HG02943 (cell line): ENCODE data around the gene CEP112.

Source experiments
- ATAC-seq: cut with Tn5 transposase; IDR thresholded peaks from one replicate; pipeline ENCODE4 v1.9.1; 2021; ENCODE audit warnings: mild to moderate bottlenecking, low read depth, moderate library complexity; ENCODE audit not compliant: unreplicated experiment

Gene CEP112

DNA sequence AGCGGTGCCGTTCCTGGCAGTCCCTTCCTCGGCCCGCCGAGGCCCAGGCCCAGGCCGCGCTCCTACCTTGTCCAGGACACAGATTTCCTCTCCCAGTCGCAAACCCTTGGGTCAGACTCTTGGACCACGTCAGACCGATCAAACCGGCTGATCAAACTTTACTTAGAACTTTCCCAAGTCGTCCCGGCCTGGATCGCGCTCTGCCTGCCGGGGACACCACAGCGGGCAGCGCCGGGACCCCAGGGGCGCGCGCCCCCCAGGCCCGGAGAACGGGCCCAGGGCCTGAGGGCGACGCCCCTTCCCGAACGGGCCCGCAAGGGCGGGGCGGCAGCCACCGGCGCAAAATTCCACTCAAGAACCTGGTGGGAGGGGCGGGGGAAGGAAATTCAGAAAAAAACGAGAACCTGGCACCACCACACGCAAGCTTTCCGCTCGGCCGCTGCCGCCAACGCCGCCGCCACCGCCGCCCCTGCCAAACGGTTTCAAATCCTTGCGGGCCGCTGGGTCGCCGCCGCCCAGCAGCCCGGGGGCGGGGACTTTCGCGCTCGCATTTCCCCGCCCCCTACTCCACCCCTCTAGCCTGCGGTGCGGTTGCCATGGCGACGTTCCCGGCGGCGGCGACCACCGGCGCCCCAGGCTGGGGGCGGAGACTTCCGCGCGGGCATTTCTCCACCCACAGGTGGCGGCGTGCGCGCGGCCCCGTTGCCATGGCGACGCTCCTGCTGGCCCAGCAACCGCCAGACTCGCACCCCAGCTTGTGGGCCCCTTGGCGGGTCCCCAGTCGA is at the start of gene CEP112:
Gene CEP112, minus strand, starts transcription at position 541 of the 785 bp plus-strand sequence.
- no peak for ATAC-seq

DNA sequence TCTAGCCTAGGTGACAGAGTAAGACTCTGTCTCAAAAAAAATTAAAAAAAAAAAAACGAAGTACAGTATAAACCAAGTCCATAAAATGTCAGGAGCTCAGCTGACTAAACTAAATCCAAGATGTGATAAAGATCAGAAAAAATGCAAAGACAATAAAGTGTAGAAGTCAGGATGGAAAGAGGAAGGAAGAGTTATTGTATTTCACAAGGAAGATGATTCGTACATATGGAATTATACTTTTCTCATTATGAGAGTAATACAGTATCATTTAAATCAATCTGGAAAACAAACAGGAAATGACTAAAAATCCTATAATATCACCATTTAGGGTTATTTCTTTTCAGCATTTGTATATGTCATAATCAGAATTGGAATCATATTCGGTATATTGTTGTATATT is 48.7 kb upstream of the CEP112 start:
- no peak for ATAC-seq

DNA sequence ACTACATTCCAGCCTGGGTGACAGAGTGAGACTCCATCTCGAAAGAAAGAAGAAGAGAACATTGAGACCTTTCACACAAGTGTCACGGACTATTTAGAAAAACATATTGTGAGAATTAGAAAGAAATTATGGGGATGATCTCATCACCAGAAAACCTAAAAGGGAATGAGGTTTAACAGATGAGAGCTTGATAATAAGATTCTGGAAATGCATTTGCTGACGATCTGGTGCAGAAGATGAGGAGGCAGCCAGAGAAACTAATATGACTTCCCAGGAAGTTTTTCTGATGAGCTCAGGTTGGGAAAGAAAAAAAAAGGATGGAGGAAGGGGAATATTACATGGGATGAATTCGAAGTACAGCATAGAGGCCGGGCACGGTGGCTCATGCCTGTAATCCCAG is 48.1 kb upstream of the CEP112 start:
- ATAC-seq, result no peak

DNA sequence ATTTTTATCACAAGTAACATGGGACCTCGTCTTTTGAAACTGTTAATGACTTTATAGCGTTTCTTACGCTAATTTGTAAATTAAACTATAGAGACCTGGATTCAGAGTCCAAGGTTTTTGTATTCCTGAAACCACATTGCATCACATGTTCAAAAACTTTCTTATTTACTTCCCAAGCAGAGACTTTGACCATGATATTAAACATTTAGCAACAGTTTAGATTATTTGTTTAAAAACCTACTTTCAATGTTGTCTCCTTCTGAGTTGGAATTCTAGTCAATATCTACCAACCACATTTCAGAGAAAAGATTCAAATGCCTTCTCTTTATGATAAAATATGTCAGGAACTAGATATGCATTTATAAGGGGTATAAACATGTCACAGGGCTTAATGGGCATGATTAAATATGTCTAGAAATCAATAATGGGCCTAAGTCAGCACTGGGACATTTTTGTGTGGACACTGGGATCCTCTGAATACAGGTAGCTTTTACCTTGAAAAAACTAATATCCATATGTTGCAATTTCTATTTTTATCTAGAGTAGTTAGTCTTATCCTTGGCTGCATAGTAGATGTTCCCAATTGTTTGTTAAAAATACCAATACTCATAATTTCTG is 43.6 kb upstream of the CEP112 start:
- no peak for ATAC-seq

DNA sequence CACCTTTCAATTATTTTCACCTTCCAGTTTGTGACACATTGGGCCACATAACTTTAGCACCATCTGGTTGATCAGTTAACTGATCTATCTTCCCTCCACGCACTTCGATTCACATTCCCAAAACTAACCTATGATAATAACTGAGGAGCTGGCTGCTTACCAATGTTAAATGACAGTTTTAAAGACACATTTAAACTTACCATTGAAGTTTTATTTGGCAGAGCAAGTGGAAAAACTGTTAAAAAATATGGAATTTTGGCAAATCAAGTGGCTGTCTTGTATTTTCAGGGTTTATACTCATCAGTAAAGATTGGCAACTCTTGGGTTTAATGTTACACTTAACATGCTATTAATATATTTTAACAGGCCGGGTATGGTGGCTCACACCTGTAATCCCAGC is 42.7 kb upstream of the CEP112 start:
- ATAC-seq, result no peak

DNA sequence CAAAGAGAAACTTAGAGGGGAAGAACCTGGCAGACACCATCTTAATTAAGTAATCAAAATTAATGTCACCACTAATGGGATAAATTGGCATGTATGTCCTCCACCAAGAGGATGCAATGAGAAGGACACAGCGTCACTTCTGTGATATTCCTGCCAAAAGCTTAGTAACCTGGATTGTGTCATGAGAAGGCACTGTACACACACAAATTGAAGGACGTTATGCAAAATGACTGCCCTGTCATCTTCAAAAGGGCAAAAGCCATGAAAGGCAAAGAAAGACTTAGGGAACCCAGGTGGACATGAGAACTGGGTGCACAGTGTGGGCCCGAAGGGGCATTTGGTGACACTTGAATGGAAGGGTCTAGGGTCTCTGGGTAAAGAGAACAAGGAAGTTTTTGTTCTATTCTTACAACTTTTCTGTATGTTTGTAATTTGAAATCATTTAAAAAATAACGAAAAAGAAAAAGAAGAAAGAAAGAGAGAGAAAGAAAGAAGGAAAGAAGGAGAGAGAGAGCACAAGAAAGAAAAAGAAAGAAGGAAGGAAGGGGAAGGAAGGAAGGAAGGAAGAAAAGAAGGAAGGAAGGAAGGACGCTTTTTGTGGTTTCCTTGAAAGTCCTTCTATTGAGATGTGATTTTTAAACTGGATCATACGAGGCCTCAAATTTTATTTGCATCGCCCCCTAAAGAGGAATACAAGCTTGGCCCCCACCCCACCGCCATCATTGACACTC is 41.3 kb upstream of the CEP112 start:
- no peak for ATAC-seq

DNA sequence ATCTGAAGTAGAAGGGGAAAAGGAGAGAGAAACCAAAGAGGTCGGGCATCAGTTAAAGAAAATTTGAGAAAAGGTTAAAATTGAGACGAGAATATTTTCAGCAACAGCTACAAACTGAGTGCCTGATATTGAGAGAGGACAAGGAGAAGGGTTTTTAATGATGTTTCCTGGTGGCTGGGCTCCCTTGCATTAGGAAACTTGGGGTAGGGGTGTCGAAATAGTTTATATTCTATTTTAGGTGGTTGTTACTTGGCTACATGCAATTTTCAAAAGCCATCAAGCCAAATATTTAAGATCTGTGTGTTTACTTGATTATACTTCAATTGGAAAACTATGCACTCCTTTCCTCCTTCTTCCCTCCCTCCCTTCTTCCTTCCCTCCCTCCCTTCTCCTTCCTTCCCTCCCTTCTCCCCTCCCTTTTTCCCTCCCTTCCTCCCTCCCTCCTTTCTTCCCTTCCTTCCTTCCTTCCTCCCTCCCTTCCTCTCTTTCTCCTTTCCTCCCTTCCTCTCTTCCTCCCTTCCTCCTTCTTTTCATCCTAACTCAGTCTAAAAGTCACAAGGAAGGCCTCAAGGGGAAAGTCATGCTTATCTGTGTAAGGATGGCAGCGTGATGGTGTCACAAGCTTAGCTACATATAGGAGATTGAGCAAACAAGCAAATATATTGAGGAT is 39.1 kb upstream of the CEP112 start:
- no peak for ATAC-seq

DNA sequence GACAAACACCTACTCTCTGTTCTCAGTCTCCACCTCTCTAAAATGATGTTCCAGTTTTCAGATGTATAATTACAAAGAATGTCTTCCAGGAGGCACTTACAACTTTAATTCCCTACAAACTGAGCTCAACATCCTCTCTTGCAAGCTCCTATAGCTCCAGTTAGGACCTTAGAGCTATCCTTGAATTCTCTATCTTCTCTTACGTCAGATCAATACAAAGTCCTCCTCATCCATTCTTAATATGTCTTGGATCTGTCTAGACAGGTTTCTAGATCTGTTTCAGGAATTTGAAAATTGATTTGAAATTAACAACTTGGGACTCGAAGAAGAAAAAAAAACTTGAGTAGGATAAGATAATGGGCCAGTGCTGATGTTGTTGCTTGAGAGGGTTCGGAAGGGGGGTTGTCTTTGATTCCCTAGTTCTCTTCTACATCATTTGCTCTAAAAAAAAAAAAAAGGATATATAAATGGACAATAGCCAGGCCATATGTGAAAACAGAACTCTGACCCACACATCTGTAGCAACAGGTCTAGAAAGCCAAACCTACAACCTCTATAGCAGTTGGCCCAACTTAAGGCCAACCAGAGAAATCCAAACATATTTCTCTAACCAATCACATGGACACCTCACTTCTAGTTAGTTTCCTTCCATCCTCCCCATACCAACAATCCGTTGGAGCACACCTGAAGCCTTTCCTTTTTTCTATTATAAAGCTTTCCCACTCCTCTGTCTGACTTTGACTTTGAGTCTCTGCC is 38.0 kb upstream of the CEP112 start:
- no peak for ATAC-seq

DNA sequence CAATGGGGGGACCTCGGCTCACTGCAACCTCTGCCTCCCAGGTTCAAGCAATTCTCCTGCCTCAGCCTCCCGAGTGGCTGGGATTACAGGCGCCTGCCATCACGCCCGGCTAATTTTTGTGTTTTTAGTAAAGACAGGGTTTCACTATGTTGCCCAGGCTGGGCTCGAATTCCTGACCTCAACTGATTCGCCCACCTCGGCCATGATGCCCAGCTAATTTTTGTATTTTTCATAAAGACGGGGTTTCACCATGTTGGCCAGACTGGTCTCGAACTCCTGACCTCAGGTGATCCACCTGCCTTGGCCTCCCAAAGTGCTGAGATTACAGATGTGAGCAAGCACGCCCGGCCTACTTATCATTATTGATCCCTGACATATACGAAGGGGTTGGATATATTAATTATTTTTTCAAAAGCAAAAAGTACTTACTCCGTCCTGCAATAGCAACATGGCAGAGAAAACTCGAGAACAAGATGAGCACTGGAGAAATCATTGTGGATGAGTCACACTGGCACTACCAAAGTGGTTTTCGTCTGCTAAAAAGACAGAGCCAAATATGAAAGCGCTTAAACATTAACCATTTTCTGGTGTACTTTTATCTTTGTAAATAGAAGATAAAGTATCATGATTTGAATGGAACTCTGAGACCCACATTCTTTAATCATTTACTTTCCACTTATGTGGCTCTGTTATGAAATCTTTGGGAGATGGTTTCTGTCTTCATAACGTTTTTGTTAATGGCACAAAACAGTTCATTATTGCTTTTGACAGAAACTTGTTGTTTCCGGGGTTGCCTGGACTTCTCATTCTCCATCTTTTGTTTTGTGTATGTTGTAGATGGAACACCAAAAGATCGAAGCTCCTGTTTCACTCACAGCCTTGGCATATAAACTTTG is 37.2 kb upstream of the CEP112 start, which contains the start of gene APOH:
Gene APOH, minus strand, starts transcription at position 529 of the 896 bp plus-strand sequence. Its CDS starts 36 bp downstream, at position 493.
- ATAC-seq, result no peak

DNA sequence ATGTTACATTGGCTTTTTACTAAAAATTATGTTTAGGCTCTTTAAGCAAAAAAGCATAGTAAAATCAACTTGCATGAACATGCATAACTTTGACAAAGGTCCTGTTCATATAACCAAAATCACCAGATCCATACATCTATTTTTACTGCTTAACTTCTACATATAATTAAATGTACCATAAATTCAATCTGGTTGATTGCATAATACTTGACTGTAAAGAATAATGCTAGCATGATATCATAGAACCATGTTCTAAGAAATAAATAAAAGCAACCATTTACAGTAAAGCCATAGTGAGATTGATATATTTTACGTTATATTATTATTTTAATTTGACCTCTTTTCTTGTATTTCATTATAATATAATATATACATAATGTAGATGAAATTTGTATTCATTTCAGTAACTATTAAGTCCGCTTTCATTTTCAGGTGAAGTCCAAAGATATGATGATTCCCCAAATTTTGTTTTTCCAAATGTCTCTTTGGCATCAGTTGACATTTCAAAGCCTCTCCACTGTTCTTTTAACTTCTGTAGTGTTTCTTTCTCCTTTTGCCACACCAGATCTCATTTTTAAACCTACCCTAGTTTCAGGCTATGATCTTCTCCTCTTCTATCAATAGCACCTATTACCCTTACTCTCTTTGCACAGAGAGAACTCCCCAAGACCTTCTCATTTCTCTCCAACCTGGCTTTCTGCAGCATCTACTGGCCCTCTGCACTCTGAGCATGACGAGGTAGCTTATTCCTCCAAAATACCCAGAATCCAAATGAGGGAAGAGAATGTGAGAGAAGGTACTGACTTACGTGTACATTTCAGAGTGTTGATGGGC is 35.5 kb upstream of the CEP112 start:
- ATAC-seq, result no peak

DNA sequence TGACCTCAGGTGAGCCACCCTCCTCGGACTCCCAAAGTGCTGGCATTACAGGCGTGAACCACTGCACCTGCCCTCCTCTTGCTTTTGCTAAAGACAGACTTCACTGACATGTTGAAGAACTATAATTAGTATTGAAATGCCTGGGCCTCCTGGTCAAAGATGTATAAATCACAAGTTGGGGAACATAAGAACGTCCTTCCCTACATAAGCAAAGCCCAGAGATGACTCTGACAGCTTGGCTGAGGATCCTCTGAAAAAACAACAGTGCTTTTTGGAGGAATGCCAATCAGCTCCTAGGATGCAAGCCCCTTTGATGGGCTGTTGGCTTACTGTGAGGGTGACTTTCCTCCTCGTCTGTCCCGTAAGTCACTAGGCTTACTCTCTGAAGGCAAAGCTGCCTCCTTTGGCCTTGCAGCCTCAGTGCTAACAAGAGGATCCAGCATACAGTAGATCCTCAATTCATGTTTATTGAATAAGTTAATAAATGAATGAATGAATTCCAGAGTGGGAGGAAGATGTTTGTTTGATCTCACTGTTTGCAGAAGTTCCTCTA is 30.9 kb upstream of the CEP112 start:
- no peak for ATAC-seq

DNA sequence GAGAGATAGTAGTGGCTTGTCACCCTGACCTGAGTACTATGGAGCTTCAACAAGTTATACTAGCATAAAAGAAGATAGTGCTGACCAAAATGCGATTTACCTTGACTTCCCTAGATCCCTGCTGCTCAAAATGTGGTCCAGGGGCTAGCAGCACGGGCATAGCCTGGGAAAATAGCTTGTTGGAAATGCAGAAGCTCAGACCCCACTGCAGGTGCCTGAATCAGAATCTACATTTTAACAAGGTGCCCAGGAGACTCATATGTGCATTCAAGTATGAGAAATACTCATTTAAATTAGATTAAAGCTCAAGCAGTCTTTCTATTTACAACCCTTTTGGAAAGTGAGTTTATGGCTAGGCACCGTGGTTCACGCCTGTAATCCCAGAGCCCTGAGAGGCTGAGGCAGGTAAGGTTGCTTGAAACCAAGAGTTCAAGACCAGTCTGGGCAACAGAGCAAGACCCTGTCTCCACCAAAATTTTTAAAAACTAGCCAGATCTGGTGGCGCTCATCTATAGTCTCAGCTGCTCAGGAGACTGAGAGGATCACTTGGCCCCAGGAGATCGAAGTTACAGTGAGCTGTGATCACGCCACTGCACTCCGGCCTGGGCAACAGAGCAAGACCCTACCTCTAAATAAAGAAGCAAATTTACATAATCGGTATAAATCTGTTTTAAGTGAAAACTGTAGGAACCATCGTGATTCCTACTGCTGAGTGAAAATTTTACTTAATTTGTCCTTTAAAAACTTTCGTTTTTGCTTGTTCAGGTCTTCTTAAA is 30.0 kb upstream of the CEP112 start:
- ATAC-seq, result no peak

DNA sequence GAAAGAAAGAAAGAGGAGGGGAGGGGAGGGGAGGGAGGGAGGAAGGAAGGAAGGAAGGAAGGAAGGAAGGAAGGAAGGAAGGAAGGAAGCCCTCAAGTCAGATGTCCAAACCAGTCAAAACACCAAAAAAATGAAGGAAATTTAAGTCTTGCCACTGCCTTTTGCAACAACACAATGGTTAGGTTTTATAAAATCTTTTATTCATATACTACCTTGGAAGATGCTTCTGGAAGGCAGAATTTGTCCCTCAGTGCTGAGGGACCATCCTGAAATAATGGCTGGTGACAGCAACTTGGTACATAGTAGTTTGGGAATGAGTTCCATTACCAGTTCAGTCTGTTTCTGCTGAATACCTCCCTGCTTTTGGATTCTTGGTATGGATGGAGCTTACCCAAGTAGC is 29.4 kb upstream of the CEP112 start:
- ATAC-seq, result no peak

DNA sequence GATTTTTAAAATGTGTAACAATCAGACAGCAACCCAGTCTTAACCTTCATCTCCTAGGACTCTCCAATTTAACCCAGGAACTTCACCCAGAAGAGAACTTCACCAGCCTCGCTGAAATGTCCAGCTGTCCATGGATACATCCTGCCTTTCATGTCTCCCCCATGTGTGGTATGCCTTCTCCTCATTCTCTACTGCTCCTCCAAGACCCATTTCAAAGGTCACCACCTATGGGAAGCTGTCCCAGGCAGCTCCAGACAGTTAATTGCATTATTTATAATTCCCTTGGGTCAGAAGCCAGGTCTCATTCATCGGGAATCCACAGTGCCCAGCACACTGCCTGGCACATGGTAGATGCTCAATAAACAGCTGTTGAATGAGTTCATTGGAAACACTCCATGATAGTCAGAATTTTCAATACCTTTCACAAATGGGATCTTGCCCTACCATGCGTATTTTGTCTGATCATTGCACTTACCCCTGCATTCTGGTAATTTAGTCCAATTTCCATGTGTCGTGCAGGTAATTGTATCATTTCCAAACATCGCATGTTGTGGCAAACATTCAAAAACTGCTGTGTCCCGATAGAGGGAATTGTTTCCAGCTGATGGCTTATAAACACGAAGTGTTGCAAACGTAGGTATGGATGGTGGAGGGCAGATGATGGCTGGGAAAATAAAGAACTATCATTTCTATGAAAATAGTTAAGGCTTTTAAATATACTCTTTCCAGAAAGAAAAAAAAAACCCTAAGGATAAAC is 28.3 kb upstream of the CEP112 start:
- ATAC-seq, result no peak

DNA sequence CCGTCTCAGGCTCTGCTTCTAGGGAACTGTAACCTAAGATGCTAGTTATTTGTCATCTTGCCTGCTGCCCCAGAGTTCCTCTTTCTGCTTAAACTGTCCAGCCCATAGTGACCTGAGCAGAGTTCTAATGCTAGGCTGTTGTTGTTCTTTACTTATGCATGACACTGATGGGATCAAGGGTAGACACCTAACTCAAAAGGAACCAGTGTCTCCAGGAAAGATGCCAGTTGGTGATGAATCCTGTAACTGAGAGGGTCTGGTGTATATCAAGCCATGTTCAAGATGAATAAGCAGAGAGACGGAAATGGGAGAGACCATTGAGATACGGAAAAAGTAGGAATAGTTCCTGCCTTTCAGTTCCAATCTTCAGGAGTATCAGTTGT is 23.6 kb upstream of the CEP112 start:
- ATAC-seq, result no peak

DNA sequence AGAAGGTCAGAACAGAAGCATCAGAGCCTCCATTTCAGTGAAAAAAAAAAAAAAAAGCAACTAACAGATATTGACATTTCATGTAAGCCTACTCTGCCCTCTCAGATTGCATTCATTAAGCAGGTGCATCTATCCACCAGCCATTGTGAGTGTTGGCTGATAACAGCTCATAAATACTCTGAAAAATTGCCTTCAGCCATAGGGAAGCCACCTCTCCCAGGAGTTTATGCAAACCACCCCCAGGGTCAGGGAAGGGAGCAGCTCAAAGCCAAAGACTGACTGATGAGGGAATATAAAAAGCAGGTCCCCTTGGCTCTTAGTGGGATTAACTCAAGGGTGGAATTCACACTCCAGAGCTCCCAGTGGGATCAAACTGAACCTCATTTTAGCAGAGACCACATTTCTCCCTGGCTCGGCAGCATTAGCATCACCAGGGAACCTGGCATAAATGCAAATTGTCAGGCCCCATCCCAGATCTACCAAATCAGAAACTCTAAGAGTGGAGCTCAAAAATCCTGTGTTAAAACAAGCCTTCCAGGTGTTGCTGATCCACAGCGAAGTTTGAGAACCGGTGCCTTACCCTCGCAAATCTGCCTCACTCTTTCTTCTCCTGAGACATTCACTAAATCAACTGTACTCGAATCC is 23.1 kb upstream of the CEP112 start:
- ATAC-seq, result no peak
